GM18520 (cell line): ENCODE measurements around the gene PIM3.
"Not testable (repeated sequence)": the region's sequence is repeated elsewhere in the genome, so short reads cannot be mapped to it uniquely, and the experiment has no call there.

Source experiments
- ATAC-seq: cut with Tn5 transposase; IDR thresholded peaks from one replicate; pipeline ENCODE4 v1.9.1; 2021; ENCODE audit not compliant: unreplicated experiment

PIM3 gene

GRCh38 chr22:49981799-49982198 is 21.2 kb downstream of the PIM3 start:
- not testable (repeated sequence) for ATAC-seq

- no peak for ATAC-seq
Observed at GRCh38 chr22:49983148-49984042, 22.8 kb downstream of the PIM3 start.

- no peak for ATAC-seq
Observed at GRCh38 chr22:49986325-49986724, 25.8 kb downstream of the PIM3 start.

- ATAC-seq: not testable (repeated sequence)
Observed at GRCh38 chr22:49989826-49990225, 29.3 kb downstream of the PIM3 start.

DNA sequence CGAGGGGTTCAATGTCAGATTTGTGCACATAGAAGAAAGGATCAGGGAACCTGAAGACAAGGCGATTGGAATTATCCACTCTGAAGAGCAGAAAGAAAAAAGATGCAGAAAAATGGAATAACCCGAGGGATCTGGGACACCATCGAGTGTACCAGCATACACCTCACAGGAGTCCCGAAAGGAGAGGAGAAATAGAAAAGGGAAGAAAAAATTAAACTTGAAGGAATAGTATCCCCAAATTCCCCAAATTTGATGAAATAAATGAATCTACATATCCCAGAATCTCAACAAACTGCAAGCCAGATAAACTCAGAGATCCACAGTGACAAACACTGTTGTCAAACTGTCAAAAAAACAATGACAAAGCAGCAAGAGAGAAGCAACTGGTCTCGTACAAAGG is 30.6 kb downstream of the PIM3 start:
- ATAC-seq: no peak

DNA sequence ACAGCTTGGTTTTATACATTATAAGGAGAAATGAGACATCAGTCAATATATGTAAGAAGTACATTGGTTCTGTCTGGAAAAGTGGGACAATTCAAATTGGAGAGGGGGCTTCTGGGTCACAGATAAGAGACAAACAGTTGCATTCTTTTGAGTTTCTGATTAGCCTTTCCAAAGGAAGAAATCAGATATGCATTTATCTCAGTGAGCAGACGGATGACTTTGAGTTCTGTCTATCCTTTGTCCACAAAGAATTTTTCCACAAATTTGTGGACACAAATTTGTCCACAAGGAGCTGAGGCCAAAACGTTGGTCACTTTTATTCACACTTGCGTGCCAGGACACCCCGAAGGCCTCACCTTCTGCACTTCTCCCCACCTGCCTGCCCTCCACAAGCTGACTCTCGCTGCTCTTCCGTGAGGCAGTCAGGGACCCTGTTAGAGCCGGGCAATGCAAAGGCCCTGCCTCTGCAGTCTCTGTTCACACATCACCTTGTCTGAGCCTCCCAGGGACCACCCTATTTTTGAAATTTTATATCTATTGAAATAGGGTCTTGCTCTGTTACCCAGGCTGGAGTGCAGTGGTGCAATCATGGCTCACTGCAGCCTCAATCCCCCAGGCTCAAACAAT is 31.4 kb downstream of the PIM3 start:
- ATAC-seq: no peak

DNA sequence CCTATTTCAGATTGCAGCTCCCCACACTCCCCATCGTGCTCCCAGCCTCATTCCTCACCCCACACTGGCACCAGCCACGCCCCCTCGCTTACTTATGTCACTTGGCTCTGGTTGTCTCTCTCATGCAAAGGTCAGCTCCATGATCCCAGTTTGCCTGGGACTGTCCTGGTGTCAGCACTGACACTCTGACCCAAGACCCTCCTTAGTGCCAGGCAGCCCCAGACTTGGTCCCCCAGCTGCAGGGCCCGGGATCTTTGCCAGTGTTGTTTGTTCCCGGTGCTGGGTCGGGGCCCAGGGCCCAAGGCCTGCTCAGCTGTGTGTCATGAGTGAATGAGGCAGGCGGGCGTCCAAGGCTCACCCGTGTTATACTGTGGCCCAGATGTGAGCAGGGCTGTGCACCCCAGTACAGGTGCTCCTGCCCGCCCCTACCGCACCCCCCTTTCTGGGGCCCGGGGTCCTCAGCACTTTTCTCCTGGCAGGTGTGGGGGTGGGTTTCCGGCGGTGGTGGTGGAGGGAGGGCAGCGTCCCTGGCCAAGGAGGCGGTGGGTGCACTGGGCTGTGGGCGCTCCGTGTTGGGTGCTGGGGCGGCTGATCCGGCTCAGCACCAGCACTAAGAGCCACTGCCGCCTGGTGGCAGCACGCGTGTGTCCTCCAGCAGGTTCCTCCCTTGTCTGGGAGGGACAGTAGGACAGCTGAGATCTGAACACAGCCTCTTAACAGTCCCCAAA is 32.5 kb downstream of the PIM3 start:
- ATAC-seq: no peak

DNA sequence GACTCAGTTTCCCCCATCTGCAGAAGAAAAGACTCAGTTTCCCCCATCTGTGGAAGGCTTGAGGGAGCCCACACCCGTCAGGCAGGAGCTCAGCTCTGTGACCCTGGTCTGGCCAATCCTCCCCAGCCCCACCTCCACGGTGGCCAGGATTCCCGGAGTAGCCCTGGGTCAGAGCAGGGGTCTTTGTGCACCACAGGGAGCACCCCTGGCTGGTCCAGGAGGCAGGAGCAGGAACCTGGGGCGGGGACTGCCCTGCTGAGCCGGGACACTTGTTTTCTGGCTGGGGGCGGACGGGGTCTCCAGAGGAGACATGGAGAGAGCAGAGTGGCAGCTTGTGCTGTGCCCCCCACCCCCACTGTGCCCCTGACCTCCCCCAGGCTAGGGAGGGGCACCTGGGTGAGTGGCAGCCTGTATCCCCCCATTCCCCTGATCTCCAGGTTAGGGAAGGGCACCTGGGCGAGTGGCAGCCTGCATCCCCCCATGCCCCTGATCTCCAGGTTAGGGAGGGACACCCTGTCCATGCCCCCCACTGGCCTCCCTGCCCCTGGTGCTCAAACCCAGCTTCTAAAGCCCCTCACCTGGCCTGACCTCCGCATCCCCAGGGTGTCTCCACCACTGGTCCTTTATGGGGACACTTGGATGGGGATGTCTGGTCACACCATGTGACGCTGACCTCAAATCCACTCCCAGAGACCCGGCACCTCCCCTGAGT is 33.2 kb downstream of the PIM3 start:
- no peak for ATAC-seq

GRCh38 chr22:49994361-49995040 is 33.9 kb downstream of the PIM3 start:
- no peak for ATAC-seq

DNA sequence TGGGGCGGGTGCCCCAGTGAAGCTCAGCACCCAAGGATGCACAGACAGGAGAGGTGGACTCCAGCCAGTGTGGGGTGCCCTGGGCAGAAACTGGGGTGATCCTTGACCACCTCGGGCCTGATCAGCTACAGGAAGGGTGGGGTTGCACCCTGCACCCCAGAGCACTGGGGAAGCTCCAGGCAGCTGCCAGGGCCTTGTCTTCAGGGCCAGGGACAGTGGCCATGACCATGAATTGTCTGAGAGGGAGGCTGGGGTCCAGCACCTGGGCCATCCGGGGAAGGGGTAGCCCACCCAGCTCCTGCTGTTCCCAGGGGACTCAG is 34.4 kb downstream of the PIM3 start:
- no peak for ATAC-seq

GRCh38 chr22:49995361-49996118 is 35.0 kb downstream of the PIM3 start:
- ATAC-seq: no peak

- ATAC-seq: no peak
Observed at GRCh38 chr22:49996119-49996517, 35.5 kb downstream of the PIM3 start.

DNA sequence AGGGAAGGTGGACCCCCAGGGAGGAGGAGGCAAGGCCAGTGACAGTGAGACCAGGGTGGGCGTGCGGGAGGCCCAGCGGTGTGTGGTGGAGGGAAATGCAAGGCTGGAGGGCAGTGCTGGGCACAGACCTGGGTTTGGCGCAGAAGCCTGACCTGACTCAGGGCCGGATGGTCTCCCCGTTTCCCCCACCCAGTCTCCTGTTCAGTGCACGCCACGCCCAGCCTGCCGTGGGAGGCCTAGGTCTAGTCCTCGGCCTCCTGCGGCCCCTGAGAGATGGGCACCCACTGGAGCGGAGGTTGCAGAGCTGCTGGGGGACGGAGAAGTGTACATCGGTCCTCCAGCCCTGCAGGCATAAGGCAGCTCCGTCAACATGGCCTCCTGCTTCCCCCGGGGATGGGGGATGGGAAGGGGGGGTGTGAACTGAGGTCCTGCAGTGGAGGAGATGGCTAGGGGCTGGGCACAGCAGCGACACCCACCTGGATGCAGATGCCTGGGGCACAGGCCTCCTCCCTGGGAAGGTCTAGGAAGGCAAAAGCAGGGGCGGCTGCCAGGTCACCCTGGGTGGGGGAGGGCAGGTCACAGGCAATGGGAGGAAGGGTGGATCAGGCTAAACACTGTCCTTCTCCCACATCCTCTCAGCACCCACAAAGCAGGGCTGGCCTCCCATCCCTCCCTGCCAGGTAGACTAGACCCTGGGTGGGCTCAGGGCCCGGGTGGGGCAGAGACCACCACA is 36.1 kb downstream of the PIM3 start:
- ATAC-seq: no peak

GRCh38 chr22:49997251-49997599 is 36.7 kb downstream of the PIM3 start:
- no peak for ATAC-seq

- ATAC-seq: no peak
Observed at GRCh38 chr22:49997932-49998717, 37.6 kb downstream of the PIM3 start.

DNA sequence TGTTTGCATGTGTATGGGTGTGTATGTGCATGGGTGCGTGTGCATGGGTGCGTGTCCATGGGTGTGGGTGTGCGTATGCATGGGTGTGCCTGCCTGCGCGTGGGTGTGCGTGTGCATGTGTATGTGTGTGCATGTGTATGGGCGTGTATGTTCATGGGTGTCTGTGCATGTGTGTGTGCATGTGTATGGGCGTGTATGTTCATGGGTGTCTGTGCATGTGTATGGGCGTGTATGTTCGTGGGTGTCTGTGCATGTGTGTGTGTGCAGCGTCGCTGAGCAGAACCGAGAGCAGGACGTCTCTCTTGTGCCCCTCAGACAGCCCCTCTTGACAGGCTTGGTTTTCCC is 38.1 kb downstream of the PIM3 start:
- ATAC-seq: no peak

DNA sequence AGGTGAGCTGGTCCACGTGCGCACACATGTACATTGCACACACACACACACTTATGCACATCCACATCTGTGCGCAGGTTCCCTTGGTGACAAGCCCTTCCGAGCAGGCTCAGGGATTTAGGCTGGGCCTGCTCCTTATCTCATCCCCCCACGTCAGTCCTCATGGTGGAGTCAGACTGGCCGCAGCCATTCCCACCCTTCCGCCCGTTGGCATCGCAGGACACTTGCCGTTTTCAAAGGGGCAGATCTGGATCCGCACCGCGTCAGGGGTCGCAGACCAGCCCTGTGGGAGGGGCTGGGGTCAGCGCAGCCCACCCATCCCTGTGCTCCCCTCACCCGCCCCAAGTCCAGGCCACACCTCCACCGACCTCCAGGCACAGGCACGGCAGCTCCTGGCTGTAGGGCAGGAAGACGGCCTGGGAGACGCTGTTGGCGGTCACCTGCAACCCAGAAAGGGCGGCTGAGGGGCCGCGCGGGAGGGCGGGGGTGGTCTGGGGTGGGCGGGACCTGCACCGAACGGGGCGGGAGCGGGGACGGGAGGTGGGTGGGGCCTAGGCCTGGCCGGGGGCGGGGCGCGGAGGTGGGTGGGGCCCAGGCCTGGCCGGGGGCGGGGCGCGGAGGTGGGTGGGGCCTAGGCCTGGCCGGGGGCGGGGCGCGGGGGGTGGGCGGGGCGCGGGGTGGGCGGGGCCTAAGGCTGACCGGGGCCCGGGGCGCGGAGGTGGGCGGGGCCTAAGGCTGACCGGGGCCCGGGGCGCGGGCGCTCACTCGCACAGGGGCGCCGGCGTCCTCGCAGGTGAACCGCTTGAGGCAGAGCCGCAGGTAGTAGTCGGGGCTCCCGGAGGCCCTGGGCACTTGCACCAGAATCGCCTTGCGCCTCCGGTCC is 38.7 kb downstream of the PIM3 start:
- no peak for ATAC-seq
